HepG2 (cell line): Measurements from ENCODE around the gene MCRIP2. TPM values are rescaled to one million over a fixed set of nuclear protein-coding genes. Genes with fewer than 3 reads are reported as not detected.

Experiments used
- ARID5B ChIP-seq: IDR thresholded peaks from 2 replicates; pipeline ENCODE4 v1.4.0; 2020; ENCODE audit warnings: mild to moderate bottlenecking, missing genetic modification reagents
- CENPT ChIP-seq: sonication (generic); formaldehyde crosslinking; IDR thresholded peaks from 2 replicates; pipeline ENCODE4 v1.8.0; 2022; ENCODE audit warnings: low read depth, mild to moderate bottlenecking, moderate library complexity, missing genetic modification reagents
- ELF3 ChIP-seq: IDR thresholded peaks from 2 replicates; pipeline ENCODE4 v1.6.1; 2016; ENCODE audit warnings: missing genetic modification reagents, missing compliant biosample characterization
- KDM5A ChIP-seq: fragments of 200-600 bp; sonication (generic); IDR thresholded peaks from 2 replicates; pipeline ENCODE4 v1.7.0; 2018; ENCODE audit warnings: antibody characterized with exemption, mild to moderate bottlenecking, low read length, borderline replicate concordance
- NFATC3 ChIP-seq: sonication (generic); formaldehyde crosslinking; IDR thresholded peaks from 2 replicates; pipeline ENCODE4 v1.5.1; 2020; ENCODE audit warnings: mild to moderate bottlenecking, missing genetic modification reagents
- NFKB2 ChIP-seq: sonication (generic); formaldehyde crosslinking; IDR thresholded peaks from 2 replicates; pipeline ENCODE4 v1.4.0; 2020; ENCODE audit warnings: missing genetic modification reagents, borderline replicate concordance
- NR2C2 ChIP-seq: sonication (generic); formaldehyde crosslinking; IDR thresholded peaks from 2 replicates; pipeline ENCODE4 v1.4.0; 2020; ENCODE audit warnings: missing genetic modification reagents, mild to moderate bottlenecking, moderate library complexity, borderline replicate concordance
- PTBP1 ChIP-seq: fragments of 200-400 bp; formaldehyde crosslinking; IDR thresholded peaks from 2 replicates; pipeline ENCODE4 v1.6.1; 2018; ENCODE audit warnings: low read length, low read depth; ENCODE audit not compliant: poor library complexity, severe bottlenecking
- RFXAP ChIP-seq: sonication (generic); formaldehyde crosslinking; IDR thresholded peaks from 2 replicates; pipeline ENCODE4 v1.4.0; 2020; ENCODE audit warnings: missing genetic modification reagents, borderline replicate concordance
- RXRB ChIP-seq: IDR thresholded peaks from 2 replicates; pipeline ENCODE4 v1.6.1; 2016; ENCODE audit warnings: borderline replicate concordance, missing genetic modification reagents, missing compliant biosample characterization
- YEATS2 ChIP-seq: sonication (generic); formaldehyde crosslinking; IDR thresholded peaks from 2 replicates; pipeline ENCODE4 v1.4.0; 2020; ENCODE audit warnings: missing genetic modification reagents, borderline replicate concordance
- ZMAT5 ChIP-seq: sonication (generic); formaldehyde crosslinking; IDR thresholded peaks from 2 replicates; pipeline ENCODE4 v1.5.0; 2020; ENCODE audit warnings: mild to moderate bottlenecking, low read depth, missing genetic modification reagents, borderline replicate concordance
- ZNF224 ChIP-seq: sonication (generic); formaldehyde crosslinking; IDR thresholded peaks from 2 replicates; pipeline ENCODE4 v1.5.0; 2020; ENCODE audit warnings: mild to moderate bottlenecking, missing genetic modification reagents
- ZNF572 ChIP-seq: sonication (generic); formaldehyde crosslinking; IDR thresholded peaks from 2 replicates; pipeline ENCODE4 v1.5.1; 2020; ENCODE audit warnings: mild to moderate bottlenecking, missing genetic modification reagents
- ZNF749 ChIP-seq: sonication (generic); formaldehyde crosslinking; IDR thresholded peaks from 2 replicates; pipeline ENCODE4 v1.8.0; 2022; ENCODE audit warnings: mild to moderate bottlenecking, missing genetic modification reagents, moderate library complexity, borderline replicate concordance
- ZNF790 ChIP-seq: sonication (generic); formaldehyde crosslinking; IDR thresholded peaks from 2 replicates; pipeline ENCODE4 v1.8.0; 2022; ENCODE audit warnings: missing genetic modification reagents, mild to moderate bottlenecking, borderline replicate concordance
- ZNF879 ChIP-seq: sonication (generic); formaldehyde crosslinking; IDR thresholded peaks from 2 replicates; pipeline ENCODE4 v1.8.1; 2023; ENCODE audit warnings: missing genetic modification reagents
- polyA plus RNA-seq, 8 experiments: library from polyadenylated mRNA; depleted of rRNA in 3 of 8; stranded (reverse) in 7 of 8; unstranded in 1 of 8; fragments of >200 nt; fragmentation: Illumina TruSeq in 4 of 8; extraction: Trizol in 4 of 8; gene quantifications; 2 replicates each; pipeline versions ENCODE4 v1.2.1 to v1.2.3, GENCODE V29; 2011 to 2016; ENCODE audit warnings: low read depth in 4 of 8, missing spikeins in 1 of 8, mixed read lengths in 1 of 8; ENCODE audit not compliant: insufficient read depth in 1 of 8
- total RNA-seq, 5 experiments: library from RNA; depleted of rRNA; stranded (reverse); fragments of >200 nt; fragmentation: Illumina TruSeq; extraction: Trizol; gene quantifications; 2 replicates each; pipeline ENCODE4 v1.2.3, GENCODE V29; 2016; ENCODE audit warnings: low read depth in 1 of 5
- TF ChIP-seq, protein P1 (sequence below): sonication (generic); formaldehyde crosslinking; IDR thresholded peaks from 2 replicates; pipeline ENCODE4 v1.4.0; 2020; ENCODE audit warnings: missing genetic modification reagents
- TF ChIP-seq, protein P2 (sequence below): sonication (generic); formaldehyde crosslinking; IDR thresholded peaks from 2 replicates; pipeline ENCODE4 v1.4.0; 2020; ENCODE audit warnings: missing genetic modification reagents
- TF ChIP-seq, protein P3 (sequence below): sonication (generic); formaldehyde crosslinking; IDR thresholded peaks from 2 replicates; pipeline ENCODE4 v1.8.0; 2022; ENCODE audit warnings: low read depth, missing genetic modification reagents

MCRIP2 gene
- total and polyA plus RNA-seq, 2 of the 13 experiments (the other 11 are each of a cell fraction or from before 2014, with no cell fraction given) = 39.6 to 76.7 TPM

GRCh38 chr16:630249-630814, 11.3 kb upstream of the MCRIP2 start (continued):
- TF ChIP-seq ZNF224 (CRISPR knock-in tag) (no peak), ZNF749 (CRISPR knock-in tag) (0 out of 2 replicates have a peak, but pooled peaks have one; percentile 1), ZNF790 (CRISPR knock-in tag) (no peak), CENPT (no peak), YEATS2 (CRISPR knock-in tag) (no peak), ZNF879 (CRISPR knock-in tag) (no peak), ZNF572 (no peak), RXRB (CRISPR knock-in tag) (no peak), NFKB2 (CRISPR knock-in tag) (peak; percentile 75; the same call in 1 of the 2 replicates), KDM5A (no peak), PTBP1 (no peak), ARID5B (no peak), NFATC3 (CRISPR knock-in tag) (no peak), RFXAP (CRISPR knock-in tag) (peak; percentile 49; the same call in 1 of the 2 replicates), ELF3 (CRISPR knock-in tag) (no peak), NR2C2 (CRISPR knock-in tag) (0 out of 2 replicates have a peak, but pooled peaks have one; percentile 39), ZMAT5 (CRISPR knock-in tag) (no peak)
- TF ChIP-seq, protein P1, sequence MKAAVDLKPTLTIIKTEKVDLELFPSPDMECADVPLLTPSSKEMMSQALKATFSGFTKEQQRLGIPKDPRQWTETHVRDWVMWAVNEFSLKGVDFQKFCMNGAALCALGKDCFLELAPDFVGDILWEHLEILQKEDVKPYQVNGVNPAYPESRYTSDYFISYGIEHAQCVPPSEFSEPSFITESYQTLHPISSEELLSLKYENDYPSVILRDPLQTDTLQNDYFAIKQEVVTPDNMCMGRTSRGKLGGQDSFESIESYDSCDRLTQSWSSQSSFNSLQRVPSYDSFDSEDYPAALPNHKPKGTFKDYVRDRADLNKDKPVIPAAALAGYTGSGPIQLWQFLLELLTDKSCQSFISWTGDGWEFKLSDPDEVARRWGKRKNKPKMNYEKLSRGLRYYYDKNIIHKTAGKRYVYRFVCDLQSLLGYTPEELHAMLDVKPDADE = 0 out of 2 replicates have a peak, but pooled peaks have one; percentile 87
- TF ChIP-seq, protein P2, sequence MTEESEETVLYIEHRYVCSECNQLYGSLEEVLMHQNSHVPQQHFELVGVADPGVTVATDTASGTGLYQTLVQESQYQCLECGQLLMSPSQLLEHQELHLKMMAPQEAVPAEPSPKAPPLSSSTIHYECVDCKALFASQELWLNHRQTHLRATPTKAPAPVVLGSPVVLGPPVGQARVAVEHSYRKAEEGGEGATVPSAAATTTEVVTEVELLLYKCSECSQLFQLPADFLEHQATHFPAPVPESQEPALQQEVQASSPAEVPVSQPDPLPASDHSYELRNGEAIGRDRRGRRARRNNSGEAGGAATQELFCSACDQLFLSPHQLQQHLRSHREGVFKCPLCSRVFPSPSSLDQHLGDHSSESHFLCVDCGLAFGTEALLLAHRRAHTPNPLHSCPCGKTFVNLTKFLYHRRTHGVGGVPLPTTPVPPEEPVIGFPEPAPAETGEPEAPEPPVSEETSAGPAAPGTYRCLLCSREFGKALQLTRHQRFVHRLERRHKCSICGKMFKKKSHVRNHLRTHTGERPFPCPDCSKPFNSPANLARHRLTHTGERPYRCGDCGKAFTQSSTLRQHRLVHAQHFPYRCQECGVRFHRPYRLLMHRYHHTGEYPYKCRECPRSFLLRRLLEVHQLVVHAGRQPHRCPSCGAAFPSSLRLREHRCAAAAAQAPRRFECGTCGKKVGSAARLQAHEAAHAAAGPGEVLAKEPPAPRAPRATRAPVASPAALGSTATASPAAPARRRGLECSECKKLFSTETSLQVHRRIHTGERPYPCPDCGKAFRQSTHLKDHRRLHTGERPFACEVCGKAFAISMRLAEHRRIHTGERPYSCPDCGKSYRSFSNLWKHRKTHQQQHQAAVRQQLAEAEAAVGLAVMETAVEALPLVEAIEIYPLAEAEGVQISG (CRISPR knock-in tag) = peak; percentile 44; the same call in 1 of the 2 replicates
- TF ChIP-seq, protein P3, sequence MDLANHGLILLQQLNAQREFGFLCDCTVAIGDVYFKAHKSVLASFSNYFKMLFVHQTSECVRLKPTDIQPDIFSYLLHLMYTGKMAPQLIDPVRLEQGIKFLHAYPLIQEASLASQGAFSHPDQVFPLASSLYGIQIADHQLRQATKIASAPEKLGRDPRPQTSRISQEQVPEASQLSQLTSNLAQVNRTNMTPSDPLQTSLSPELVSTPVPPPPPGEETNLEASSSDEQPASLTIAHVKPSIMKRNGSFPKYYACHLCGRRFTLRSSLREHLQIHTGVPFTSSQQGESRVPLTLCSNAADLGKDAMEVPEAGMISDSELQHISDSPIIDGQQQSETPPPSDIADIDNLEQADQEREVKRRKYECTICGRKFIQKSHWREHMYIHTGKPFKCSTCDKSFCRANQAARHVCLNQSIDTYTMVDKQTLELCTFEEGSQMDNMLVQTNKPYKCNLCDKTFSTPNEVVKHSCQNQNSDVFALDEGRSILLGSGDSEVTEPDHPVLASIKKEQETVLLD = no peak
